SH-SY5Y (cell line): Measurements from ENCODE around the gene PDE4C.

Experiments
- GATA2 ChIP-seq: IDR thresholded peaks from 2 replicates; pipeline ENCODE4 v1.6.1; 2011; ENCODE audit warnings: mild to moderate bottlenecking, low read depth, low read length
- GATA3 ChIP-seq: IDR thresholded peaks from 2 replicates; pipeline ENCODE4 v1.6.1; 2011; ENCODE audit warnings: low read depth, mild to moderate bottlenecking, low read length, moderate library complexity

GRCh38 chr19:18274781-18275356 is 48.6 kb upstream of the PDE4C start:
- no peak for TF ChIP-seq GATA2
- TF ChIP-seq GATA3: no peak
